GM19351 (cell line): Measurements from ENCODE around the gene KLHDC9.
A peak's percentile ranks its signal among the peaks of the same experiment; 100 is the strongest.

Experiments used
- ATAC-seq: cut with Tn5 transposase; IDR thresholded peaks from one replicate; pipeline ENCODE4 v1.9.1; 2021; ENCODE audit warnings: mild to moderate bottlenecking, moderate library complexity; ENCODE audit not compliant: unreplicated experiment

KLHDC9 gene

GRCh38 chr1:161128591-161129420 lies 30.6 kb downstream of the KLHDC9 start:
- ATAC-seq = no peak

DNA sequence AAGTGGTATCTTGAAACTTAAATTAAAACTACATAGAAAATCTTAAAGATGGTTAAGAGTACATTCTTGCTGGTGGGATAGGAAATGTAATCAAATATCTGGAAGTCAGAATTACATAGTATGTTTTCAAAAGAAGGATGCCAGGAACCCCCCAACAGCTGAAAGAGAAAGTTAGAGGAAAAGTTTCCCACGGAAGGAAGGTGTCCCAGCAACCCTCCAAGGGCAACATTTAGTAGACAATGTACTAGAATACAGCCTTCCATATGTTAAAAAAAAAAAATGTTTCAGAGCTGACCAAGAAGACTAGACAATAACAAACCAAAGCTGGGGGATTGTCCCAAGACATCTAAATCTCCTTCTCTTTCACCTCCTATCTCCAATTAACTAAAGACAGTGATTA lies 32.1 kb downstream of the KLHDC9 start:
- ATAC-seq = no peak

- no peak for ATAC-seq
These were observed 33.6 kb downstream of the KLHDC9 start for GRCh38 chr1:161131523-161132409.

DNA sequence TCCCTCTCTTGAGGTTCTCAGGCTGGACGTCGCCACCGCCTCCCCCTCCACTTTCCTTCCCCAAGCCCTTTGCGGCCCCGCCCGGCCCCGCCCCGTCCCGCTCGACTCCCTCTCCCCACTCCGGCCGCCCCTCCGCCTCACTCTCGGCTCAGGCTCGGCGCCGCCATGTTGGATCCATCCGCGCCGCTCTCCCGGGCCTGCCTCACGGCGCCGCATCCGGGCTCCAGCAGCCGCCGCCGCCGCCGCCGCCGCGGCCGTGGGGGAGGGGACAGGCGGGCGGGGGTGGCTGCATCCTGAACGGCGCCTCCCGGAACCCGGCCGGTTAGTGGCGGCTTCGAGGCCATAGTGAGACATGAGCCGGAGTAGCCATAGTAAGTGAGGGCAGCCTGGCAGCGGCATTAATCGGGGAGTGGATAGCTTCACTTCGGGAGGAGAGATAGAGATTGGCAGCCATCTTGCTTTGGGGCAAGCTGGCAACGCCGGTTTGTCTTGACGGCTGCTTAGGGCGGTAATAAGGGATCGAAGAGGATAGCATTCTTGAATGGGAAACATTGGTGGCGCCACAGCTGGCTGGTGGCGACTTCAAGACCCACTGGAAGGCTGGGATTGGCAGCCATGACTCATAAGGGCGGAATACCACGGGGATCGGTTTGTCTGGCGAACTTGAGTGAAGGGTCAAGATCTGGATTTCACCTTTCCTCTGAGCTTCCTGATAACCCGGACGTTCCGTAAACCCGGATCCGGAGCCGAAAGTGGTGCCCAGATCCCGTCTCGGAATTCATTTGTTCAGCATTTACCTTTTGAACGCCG lies 34.5 kb downstream of the KLHDC9 start, which contains the start of gene DEDD:
Gene DEDD (minus strand): TSS at position 258 of the 810 bp plus-strand sequence. CDS start 8,205 bp downstream, outside the sequence.
- peak; percentile 92 for ATAC-seq

GRCh38 chr1:161133220-161133740 lies 35.1 kb downstream of the KLHDC9 start:
- ATAC-seq = no peak

- ATAC-seq = no peak
These were observed 39.7 kb downstream of the KLHDC9 start for GRCh38 chr1:161137881-161138280.

DNA sequence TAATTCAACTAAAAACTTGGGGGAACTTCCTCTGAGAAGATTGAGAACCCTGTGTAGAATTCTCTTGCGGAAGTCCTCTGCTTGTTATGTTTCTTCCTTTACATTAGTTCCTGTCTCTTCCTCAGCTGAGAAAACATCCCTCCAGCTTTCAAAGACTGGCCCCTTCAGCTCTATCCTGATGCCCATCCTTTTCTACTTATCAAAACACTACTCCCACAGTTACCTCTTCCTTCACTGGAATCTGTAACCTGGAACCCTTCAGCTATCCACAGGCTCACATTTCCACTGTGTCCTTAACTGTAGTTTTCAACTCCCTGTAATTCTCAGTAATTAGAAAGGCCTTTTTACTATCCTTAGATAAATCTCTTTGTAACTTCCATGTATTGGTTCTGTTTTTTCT lies 40.3 kb downstream of the KLHDC9 start:
- no peak for ATAC-seq

DNA sequence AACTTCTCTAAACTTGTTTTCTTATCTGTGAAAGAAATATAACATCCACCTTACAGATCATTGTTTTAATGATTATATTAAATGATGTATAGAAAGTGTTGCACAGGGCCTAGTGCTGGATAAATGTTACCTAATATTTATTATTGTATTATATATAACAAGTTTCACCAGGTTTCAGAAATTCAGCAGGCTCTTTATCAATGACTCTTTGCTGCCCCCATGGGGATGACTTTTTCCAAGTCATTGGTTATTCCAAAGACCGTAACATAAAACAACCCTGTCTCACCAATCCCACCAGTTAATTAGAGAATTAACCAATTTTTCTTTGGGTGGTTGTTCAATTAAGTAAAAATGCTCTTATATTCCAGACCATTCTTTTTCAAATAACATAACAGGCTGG lies 41.6 kb downstream of the KLHDC9 start:
- no peak for ATAC-seq

DNA sequence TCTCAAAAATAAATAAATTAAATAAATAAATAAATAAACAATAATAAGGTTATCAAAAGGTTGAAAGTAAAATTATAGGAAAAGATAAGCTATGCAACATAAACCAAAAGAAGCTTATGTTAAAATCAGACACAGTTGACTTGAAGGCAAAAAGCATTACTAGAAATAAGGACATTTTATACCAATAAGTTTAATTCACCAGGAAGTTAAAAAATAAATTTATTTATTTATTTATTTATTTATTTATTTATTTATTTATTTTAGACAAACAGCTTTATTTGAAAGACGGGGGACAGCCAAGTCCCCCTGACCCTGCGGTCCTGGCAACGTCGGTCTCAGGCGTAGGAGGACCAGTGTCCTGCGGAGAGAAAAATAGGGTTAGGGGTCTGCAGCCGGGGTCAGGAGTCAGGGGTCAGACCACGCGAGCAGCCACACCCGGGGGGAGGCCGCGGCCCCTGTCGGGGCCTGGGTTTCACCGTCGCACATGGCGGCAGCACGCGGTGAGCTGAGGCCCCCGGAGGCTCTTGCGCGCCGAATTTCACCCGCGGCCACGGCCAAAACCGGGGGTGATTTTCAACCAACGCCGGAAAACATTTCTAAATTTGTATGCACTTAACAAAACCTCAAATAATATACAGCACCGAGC lies 42.7 kb downstream of the KLHDC9 start:
- ATAC-seq = no peak

- ATAC-seq = no peak
These were observed 47.7 kb downstream of the KLHDC9 start for GRCh38 chr1:161145832-161146231.
